H1 (cell line): ENCODE results near the gene L3HYPDH. TPM values are rescaled to one million over a fixed set of nuclear protein-coding genes. Genes with fewer than 3 reads are reported as not detected.

ENCODE experiments used
- CTCF ChIA-PET: fragments of 300-600 bp; sonication (Branson Sonifier 250); formaldehyde crosslinking; loops from one replicate; lab custom pipeline; 2021; ENCODE audit not compliant: partially characterized antibody; lab: Charles Lee
- POLR2A ChIA-PET: fragments of 300-600 bp; sonication (Branson Sonifier 250); formaldehyde crosslinking; loops from one replicate; lab custom pipeline; 2021; ENCODE audit warnings: inconsistent platforms; ENCODE audit not compliant: partially characterized antibody; lab: Charles Lee
- DNase-seq, 2 experiments: peaks; one replicate each; pipeline versions ENCODE4 v3.0.0 to v3.0.0-alpha.2; 2010 to 2022; ENCODE audit warnings: low spot score in 2 of 2, low read depth in 1 of 2, mixed read lengths in 1 of 2
- FAIRE-seq: peaks from 2 replicates; lab custom pipeline; 2011; peaks lifted over from hg19 to GRCh38; lab: Jason Lieb, UNC
- H2AFZ ChIP-seq: 2 replicates; pipeline ENCODE4 v1.8.1; 2012; ENCODE audit warnings: low read length, inconsistent platforms
- H2AK5ac ChIP-seq: 2 replicates; pipeline ENCODE4 v1.6.1; 2013; ENCODE audit warnings: low read depth, low read length
- H2BK120ac ChIP-seq: replicated peaks from 2 replicates; pipeline ENCODE3; 2013; ENCODE audit warnings: low read depth, low read length, inconsistent platforms
- H2BK12ac ChIP-seq: 2 replicates; pipeline ENCODE4 v1.6.1; 2013; ENCODE audit warnings: low read depth, low read length
- H2BK15ac ChIP-seq: 2 replicates; pipeline ENCODE4 v1.6.1; 2013; ENCODE audit warnings: low read length
- H2BK20ac ChIP-seq: 2 replicates; pipeline ENCODE4 v1.6.1; 2013; ENCODE audit warnings: low read length
- H2BK5ac ChIP-seq: 2 replicates; pipeline ENCODE4 v1.6.1; 2013; ENCODE audit warnings: low read depth, low read length
- H3K14ac ChIP-seq: 2 replicates; pipeline ENCODE4 v1.6.1; 2013; ENCODE audit warnings: inconsistent platforms; ENCODE audit not compliant: insufficient read length
- H3K18ac ChIP-seq: 2 replicates; pipeline ENCODE4 v1.6.1; 2013; ENCODE audit warnings: low read length; ENCODE audit errors: extremely low read depth
- H3K23ac ChIP-seq: 2 replicates; pipeline ENCODE4 v1.6.1; 2013; ENCODE audit warnings: inconsistent platforms; ENCODE audit not compliant: insufficient read length
- H3K23me2 ChIP-seq: 2 replicates; pipeline ENCODE4 v1.6.1; 2013; ENCODE audit warnings: low read depth, low read length
- H3K27ac ChIP-seq: 2 replicates; pipeline ENCODE4 v1.6.1; 2011; ENCODE audit warnings: low read depth, low read length, inconsistent platforms
- H3K27me3 ChIP-seq, 4 experiments: replicated peaks in 1 of 4; 1 replicate in 1 of 4; 2 replicates in 3 of 4; pipeline versions ENCODE4 v1.6.1 to v1.8.1; 2011 to 2013; ENCODE audit warnings: low read length in 3 of 4, mild to moderate bottlenecking in 3 of 4, inconsistent platforms in 2 of 4, mixed read lengths in 2 of 4, moderate library complexity in 1 of 4; ENCODE audit not compliant: control insufficient read depth in 3 of 4, insufficient read depth in 3 of 4; ENCODE audit errors: extremely low read depth in 1 of 4
- H3K36me3 ChIP-seq, 4 experiments: 2 replicates each; pipeline versions ENCODE4 v1.6.1 to v1.8.1; 2011 to 2013; ENCODE audit warnings: mild to moderate bottlenecking in 4 of 4, low read length in 3 of 4, moderate library complexity in 2 of 4, control low read depth in 1 of 4, inconsistent platforms in 1 of 4; ENCODE audit not compliant: insufficient read depth in 4 of 4, control insufficient read depth in 2 of 4
- H3K4ac ChIP-seq: replicated peaks from 2 replicates; pipeline ENCODE3; 2013; ENCODE audit warnings: low read length, low read depth, mixed read lengths, inconsistent platforms; ENCODE audit not compliant: insufficient read length
- H3K4me1 ChIP-seq, 4 experiments: replicated peaks in 1 of 4; 1 replicate in 1 of 4; 2 replicates in 3 of 4; pipeline versions ENCODE4 v1.6.1 to v1.8.1; 2011 to 2013; ENCODE audit warnings: low read length in 3 of 4, inconsistent platforms in 2 of 4, mixed read lengths in 1 of 4; ENCODE audit not compliant: insufficient read depth in 4 of 4, control insufficient read depth in 3 of 4
- H3K4me2 ChIP-seq, 2 experiments: 2 replicates each; pipeline versions ENCODE4 v1.6.1 to v1.8.1; 2011 to 2013; ENCODE audit warnings: low read depth in 2 of 2, low read length in 2 of 2, control low read depth in 1 of 2, inconsistent platforms in 1 of 2, mild to moderate bottlenecking in 1 of 2; ENCODE audit not compliant: insufficient read depth in 1 of 2
- H3K4me3 ChIP-seq, 4 experiments: fragments of 200-600, 300-600 bp in 1 of 4; sonication (generic), shearing (Covaris generic), sonication (Bioruptor Twin) in 1 of 4; 2 replicates each; pipeline versions ENCODE4 v1.5.1 to v1.8.1; 2011 to 2016; ENCODE audit warnings: low read length in 4 of 4, low read depth in 3 of 4, control low read depth in 2 of 4, inconsistent platforms in 2 of 4, mild to moderate bottlenecking in 2 of 4, mixed read lengths in 1 of 4, moderate library complexity in 1 of 4; ENCODE audit not compliant: insufficient read depth in 2 of 4; ENCODE audit errors: extremely low read depth in 1 of 4
- H3K56ac ChIP-seq: replicated peaks from 2 replicates; pipeline ENCODE3; 2013; ENCODE audit warnings: low read depth, mild to moderate bottlenecking, mixed read lengths, low read length, inconsistent platforms; ENCODE audit not compliant: insufficient read length
- H3K79me1 ChIP-seq: 2 replicates; pipeline ENCODE4 v1.6.1; 2013; ENCODE audit warnings: low read depth, low read length, control low read depth
- H3K79me2 ChIP-seq, 2 experiments: 2 replicates each; pipeline versions ENCODE4 v1.6.1 to v1.8.1; 2012 to 2013; ENCODE audit warnings: low read length in 2 of 2, mild to moderate bottlenecking in 2 of 2, inconsistent platforms in 1 of 2; ENCODE audit not compliant: insufficient read depth in 2 of 2, control insufficient read depth in 1 of 2
- H3K9ac ChIP-seq, 4 experiments: replicated peaks in 1 of 4; 1 replicate in 1 of 4; 2 replicates in 3 of 4; pipeline versions ENCODE4 v1.6.1 to v1.8.1; 2011 to 2013; ENCODE audit warnings: low read depth in 3 of 4, low read length in 3 of 4, control low read depth in 2 of 4, mild to moderate bottlenecking in 2 of 4, moderate library complexity in 2 of 4, inconsistent platforms in 1 of 4; ENCODE audit errors: extremely low read depth in 1 of 4
- H3K9me3 ChIP-seq, 2 experiments: 2 replicates each; pipeline versions ENCODE4 v1.6.1 to v1.8.1; 2012 to 2013; ENCODE audit warnings: mild to moderate bottlenecking in 2 of 2, moderate library complexity in 2 of 2, control low read depth in 1 of 2, inconsistent platforms in 1 of 2, low read depth in 1 of 2, low read length in 1 of 2, mixed read lengths in 1 of 2; ENCODE audit not compliant: insufficient read depth in 2 of 2
- H4K20me1 ChIP-seq, 2 experiments: replicated peaks in 1 of 2; 2 replicates each; pipeline versions ENCODE3 to v1.8.1; 2011 to 2013; ENCODE audit warnings: inconsistent platforms in 2 of 2, low read length in 2 of 2, mild to moderate bottlenecking in 1 of 2; ENCODE audit not compliant: insufficient read depth in 2 of 2, control insufficient read depth in 1 of 2
- H4K5ac ChIP-seq: 2 replicates; pipeline ENCODE4 v1.6.1; 2013; ENCODE audit warnings: low read length, low read depth, mixed read lengths, inconsistent platforms; ENCODE audit not compliant: insufficient read length
- H4K8ac ChIP-seq: 2 replicates; pipeline ENCODE4 v1.8.0; 2013; ENCODE audit warnings: mild to moderate bottlenecking, moderate library complexity, low read length, inconsistent platforms; ENCODE audit not compliant: insufficient read depth; ENCODE audit errors: extremely low read depth
- H4K91ac ChIP-seq: replicated peaks from 2 replicates; pipeline ENCODE3; 2013; ENCODE audit warnings: low read length, mixed read lengths, inconsistent platforms; ENCODE audit not compliant: insufficient read length
- BACH1 ChIP-seq: IDR thresholded peaks from 2 replicates; pipeline ENCODE4 v1.6.1; 2012; ENCODE audit warnings: low read length, improper control_type of control experiment
- EGR1 ChIP-seq: IDR thresholded peaks from 2 replicates; pipeline ENCODE4 v1.6.1; 2011; ENCODE audit warnings: low read depth, low read length, borderline replicate concordance
- TCF12 ChIP-seq: IDR thresholded peaks from 2 replicates; pipeline ENCODE4 v1.6.1; 2011; ENCODE audit warnings: low read depth, mild to moderate bottlenecking, low read length
- WGBS, 2 experiments: shearing (Covaris generic) in 1 of 2; methylation state at CpG; one replicate each; pipeline versions ENCODE4 v1.1.6 to v1.1.7; 2013 to 2015; ENCODE audit warnings: low lambda C conversion rate in 2 of 2, mixed read lengths in 2 of 2, inconsistent platforms in 1 of 2, low coverage in 1 of 2, missing lambda C conversion rate in 1 of 2; ENCODE audit not compliant: insufficient replicate concordance in 2 of 2, insufficient coverage in 1 of 2, insufficient read length in 1 of 2; ENCODE audit errors: extremely low coverage in 1 of 2, missing lambda C conversion rate in 1 of 2; 5-methylcytosine and 5-hydroxymethylcytosine counted together
- polyA plus RNA-seq, 7 experiments: library from polyadenylated mRNA; depleted of rRNA in 3 of 7; stranded (reverse) in 5 of 7; unstranded in 2 of 7; fragments of >200 nt in 5 of 7; fragments of 200-250 nt in 2 of 7; gene quantifications; 1 replicate in 5 of 7; 2 replicates in 1 of 7; 4 replicates in 1 of 7; pipeline versions ENCODE4 v1.2.1 to v1.2.3, GENCODE V29; 2011 to 2013; ENCODE audit warnings: missing spikeins in 2 of 7, mixed read lengths in 2 of 7
- total RNA-seq: library from RNA; stranded (reverse); fragmentation: NEBNext Ultra II Directional; extraction: Animal tissue kit (Norgen Biotek cat#: 25700); gene quantifications from 2 replicates; pipeline ENCODE4 v1.2.1, GENCODE V29; 2021

L3HYPDH gene
- total and polyA plus RNA-seq, 2 of the 8 experiments (the other 6 are each of a cell fraction or from before 2014, with no cell fraction given) = 11.2 to 15.8 TPM

- H2BK5ac ChIP-seq = no peak overlapping the region
- no peak overlapping the region for H3K4me2 ChIP-seq
- H2BK20ac ChIP-seq = no peak overlapping the region
- H2BK12ac ChIP-seq = no peak overlapping the region
- H4K20me1 ChIP-seq = peaks cover 0 to 5% of the 10 kb centered on the region in 2 experiments
- no peak for TF ChIP-seq EGR1
- TF ChIP-seq TCF12 = no peak
- TF ChIP-seq BACH1 = no peak
- H4K8ac ChIP-seq = no peak overlapping the region
- 92% methylated on average over 1 of the region's 1 CpG; no CpG with 5 or more reads in 1 of the 2 experiments for WGBS, 2 experiments
- ChIA-PET CTCF (interaction anchor here (0.8 to 1.6 kb wide), 3 partner anchors 9 to 103 kb away, joined by 3 to 4 read pairs (median 3); partner anchors contain the start of gene CCDC175), POLR2A (interaction anchor here (1.8 to 2.0 kb wide), 2 partner anchors 9 to 10 kb away, joined by 6 read pairs; partner anchors contain the start of genes GPR135, JKAMP and L3HYPDH)
- FAIRE-seq = no peak
- H3K36me3 ChIP-seq = peaks cover 11 to 50% (median 24%) of the 10 kb centered on the region in 4 experiments
- H2AFZ ChIP-seq = no peak overlapping the region
- H3K9me3 ChIP-seq = no peaks in the 10 kb centered on the region
- H3K56ac ChIP-seq = no peak overlapping the region
- H3K23me2 ChIP-seq = no peaks in the 10 kb centered on the region
- no peak overlapping the region for H2AK5ac ChIP-seq
- DNase-seq = no peak
- no peaks in the 10 kb centered on the region for H3K27me3 ChIP-seq
- H3K79me2 ChIP-seq = no peaks in the 10 kb centered on the region
- H3K14ac ChIP-seq = no peak overlapping the region
- H3K79me1 ChIP-seq = no peaks in the 10 kb centered on the region; the same call in 1 of the 2 replicates
- no peak overlapping the region for H3K23ac ChIP-seq
- no peak overlapping the region for H2BK120ac ChIP-seq
- H4K91ac ChIP-seq = no peak overlapping the region
- H3K4me3 ChIP-seq = no peak overlapping the region
- H3K4ac ChIP-seq = no peak overlapping the region
- no peaks in the 10 kb centered on the region for H3K4me1 ChIP-seq
- no peak overlapping the region for H3K27ac ChIP-seq
- H4K5ac ChIP-seq = no peak overlapping the region
- no peak overlapping the region for H3K9ac ChIP-seq
- H2BK15ac ChIP-seq = no peak overlapping the region
- H3K18ac ChIP-seq = no peak overlapping the region
These were observed 10.0 kb downstream of the L3HYPDH start for GRCh38 chr14:59474172-59474571.
